Endodermal cell (in vitro differentiated cells): ENCODE measurements around the gene EIF2B4. TPM values are rescaled to one million over a fixed set of nuclear protein-coding genes. Genes with fewer than 3 reads are reported as not detected.

ENCODE experiments used
- DNase-seq: peaks from one replicate; pipeline ENCODE4 v3.0.0-alpha.2; 2017
- H3K27ac ChIP-seq: 2 replicates; pipeline ENCODE4 v1.5.1; 2013; ENCODE audit warnings: mild to moderate bottlenecking, low read depth, low read length, moderate library complexity
- H3K27me3 ChIP-seq: 2 replicates; pipeline ENCODE4 v1.6.1; 2013; ENCODE audit warnings: mild to moderate bottlenecking, low read length, moderate library complexity; ENCODE audit not compliant: insufficient read depth, control insufficient read depth, poor library complexity, severe bottlenecking
- H3K36me3 ChIP-seq: 2 replicates; pipeline ENCODE4 v1.7.0; 2013; ENCODE audit warnings: mild to moderate bottlenecking, low read length, moderate library complexity; ENCODE audit not compliant: control insufficient read depth, insufficient read depth
- H3K4me1 ChIP-seq: one replicate; pipeline ENCODE4 v1.7.0; 2013; ENCODE audit warnings: low read length; ENCODE audit not compliant: control insufficient read depth, insufficient read depth
- H3K4me3 ChIP-seq: 2 replicates; pipeline ENCODE4 v1.5.1; 2013; ENCODE audit warnings: mild to moderate bottlenecking, low read length, moderate library complexity
- H3K9ac ChIP-seq: 2 replicates; pipeline ENCODE4 v1.6.1; 2013; ENCODE audit warnings: mild to moderate bottlenecking, low read length, moderate library complexity; ENCODE audit not compliant: poor library complexity, severe bottlenecking; ENCODE audit errors: extremely low read depth
- H3K9me3 ChIP-seq: 2 replicates; pipeline ENCODE4 v1.6.1; 2013; ENCODE audit warnings: mild to moderate bottlenecking, low read length, moderate library complexity; ENCODE audit not compliant: control insufficient read depth
- H3K27ac Mint-ChIP-seq: 2 replicates; pipeline ENCODE4 v1.8.0; 2020; ENCODE audit warnings: mixed read lengths
- H3K27me3 Mint-ChIP-seq: 2 replicates; pipeline ENCODE4 v1.8.0; 2021; ENCODE audit warnings: mild to moderate bottlenecking, mixed read lengths; ENCODE audit not compliant: insufficient read depth
- H3K36me3 Mint-ChIP-seq: 2 replicates; pipeline ENCODE4 v1.8.0; 2020; ENCODE audit warnings: low read depth, mixed read lengths
- H3K4me1 Mint-ChIP-seq: 2 replicates; pipeline ENCODE4 v1.8.0; 2020; ENCODE audit warnings: mixed read lengths
- H3K4me3 Mint-ChIP-seq: 2 replicates; pipeline ENCODE4 v1.8.0; 2020; ENCODE audit warnings: mild to moderate bottlenecking, moderate library complexity, mixed read lengths
- H3K9me3 Mint-ChIP-seq: 2 replicates; pipeline ENCODE4 v1.8.0; 2020; ENCODE audit warnings: mild to moderate bottlenecking, mixed read lengths
- WGBS, 2 experiments: methylation state at CpG; one replicate each; pipeline versions ENCODE4 v1.1.5 to v1.1.7; 2013; ENCODE audit warnings: missing lambda C conversion rate in 2 of 2, mixed read lengths in 1 of 2; ENCODE audit not compliant: insufficient coverage in 1 of 2, insufficient read length in 1 of 2; 5-methylcytosine and 5-hydroxymethylcytosine counted together
- total RNA-seq, 2 donors: library from RNA; stranded (reverse); fragmentation: NEBNext Ultra II Directional in 1 of 2; extraction: Animal tissue kit (Norgen Biotek cat#: 25700) in 1 of 2; gene quantifications; 2 replicates in 1 of 2; 3 replicates in 1 of 2; pipeline ENCODE4 v1.2.1, GENCODE V29; 2021
- TF ChIP-seq, protein P1 (sequence below): fragments of 200-600 bp; sonication (generic); conservative IDR thresholded peaks from 2 replicates; pipeline ENCODE4 v1.5.0; 2021; ENCODE audit warnings: antibody characterized with exemption, mild to moderate bottlenecking

EIF2B4 gene
- total RNA-seq, 2 donors from 2014 or later: 56.7 to 58.6 TPM

DNA sequence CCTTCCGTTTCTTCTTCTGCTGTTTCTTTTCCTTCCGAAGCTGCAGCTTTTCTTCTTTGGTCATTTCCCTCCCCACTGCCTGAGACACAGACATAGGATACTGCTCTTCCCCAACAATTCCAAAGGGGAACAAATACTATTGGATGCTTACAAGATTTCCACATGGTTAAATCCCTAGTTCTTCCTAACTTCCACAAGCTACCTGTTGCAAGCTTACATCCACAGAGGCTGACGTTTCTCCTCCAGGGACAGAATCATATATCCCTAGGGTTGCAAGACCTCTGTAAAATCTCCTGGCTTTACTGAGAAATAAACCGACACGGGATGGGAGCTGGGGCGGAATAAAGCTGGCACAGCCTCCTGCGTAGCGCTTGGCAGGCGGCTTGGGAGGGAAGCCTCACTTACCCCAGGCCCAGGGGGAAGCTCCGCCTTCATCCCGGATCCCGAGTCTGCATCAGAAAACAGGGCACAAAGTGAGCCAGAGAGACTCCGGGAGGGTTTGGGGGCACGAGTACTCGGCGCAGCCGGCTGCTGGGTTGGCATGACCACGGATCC lies 590 bp downstream of the EIF2B4 start:
- WGBS, 2 experiments: 7 to 19% methylated on average over 8 to 18 of the region's 18 CpGs
- TF ChIP-seq, protein P1, sequence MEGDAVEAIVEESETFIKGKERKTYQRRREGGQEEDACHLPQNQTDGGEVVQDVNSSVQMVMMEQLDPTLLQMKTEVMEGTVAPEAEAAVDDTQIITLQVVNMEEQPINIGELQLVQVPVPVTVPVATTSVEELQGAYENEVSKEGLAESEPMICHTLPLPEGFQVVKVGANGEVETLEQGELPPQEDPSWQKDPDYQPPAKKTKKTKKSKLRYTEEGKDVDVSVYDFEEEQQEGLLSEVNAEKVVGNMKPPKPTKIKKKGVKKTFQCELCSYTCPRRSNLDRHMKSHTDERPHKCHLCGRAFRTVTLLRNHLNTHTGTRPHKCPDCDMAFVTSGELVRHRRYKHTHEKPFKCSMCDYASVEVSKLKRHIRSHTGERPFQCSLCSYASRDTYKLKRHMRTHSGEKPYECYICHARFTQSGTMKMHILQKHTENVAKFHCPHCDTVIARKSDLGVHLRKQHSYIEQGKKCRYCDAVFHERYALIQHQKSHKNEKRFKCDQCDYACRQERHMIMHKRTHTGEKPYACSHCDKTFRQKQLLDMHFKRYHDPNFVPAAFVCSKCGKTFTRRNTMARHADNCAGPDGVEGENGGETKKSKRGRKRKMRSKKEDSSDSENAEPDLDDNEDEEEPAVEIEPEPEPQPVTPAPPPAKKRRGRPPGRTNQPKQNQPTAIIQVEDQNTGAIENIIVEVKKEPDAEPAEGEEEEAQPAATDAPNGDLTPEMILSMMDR: no peak
- Histone ChIP-seq H3K4me3 (peak overlapping the region; percentile 98), H3K27ac (peak overlapping the region; percentile 69), H3K9ac (peak overlapping the region; percentile 85), H3K27me3 (no peaks in the 10 kb centered on the region), H3K36me3 (peaks cover 56% of the 10 kb centered on the region), H3K9me3 (no peaks in the 10 kb centered on the region), H3K4me1 (peaks cover 2% of the 10 kb centered on the region)
- peaks cover 26% of the 10 kb centered on the region for H3K4me1 Mint-ChIP-seq
- no peak for DNase-seq
- no peaks in the 10 kb centered on the region for H3K9me3 Mint-ChIP-seq
- H3K4me3 Mint-ChIP-seq: peak overlapping the region; percentile 92
- peaks cover 56% of the 10 kb centered on the region for H3K36me3 Mint-ChIP-seq
- no peaks in the 10 kb centered on the region for H3K27me3 Mint-ChIP-seq
- peak overlapping the region; percentile 97 for H3K27ac Mint-ChIP-seq

DNA sequence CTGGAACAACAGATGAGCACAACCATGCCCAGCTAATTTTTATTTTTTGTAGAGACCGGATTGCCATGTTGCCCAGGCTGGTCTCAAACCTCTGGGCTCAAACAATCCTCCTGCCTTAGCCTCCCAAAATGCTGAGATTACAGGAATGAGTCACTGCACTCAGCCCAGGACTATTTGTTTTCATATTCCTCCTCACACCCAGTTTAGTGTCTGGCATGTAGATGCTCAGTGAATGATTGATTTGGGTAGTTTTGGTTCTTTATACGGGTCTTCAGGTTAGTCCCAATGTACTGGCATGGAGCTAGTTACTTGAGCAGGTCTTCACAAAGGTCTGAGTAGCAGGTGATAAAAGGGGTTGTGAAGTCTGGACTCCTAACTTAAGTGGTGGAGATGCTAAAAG lies 6.2 kb downstream of the EIF2B4 start:
- no peak overlapping the region for H3K4me3 Mint-ChIP-seq
- 93% methylated on average over 2 of the region's 2 CpGs for WGBS, 2 experiments
- no peak for DNase-seq
- H3K4me3 ChIP-seq: no peak overlapping the region
- peaks cover 7% of the 10 kb centered on the region for H3K9me3 ChIP-seq
- no peak overlapping the region for H3K27ac ChIP-seq
- H3K4me1 Mint-ChIP-seq: peaks cover 3% of the 10 kb centered on the region
- TF ChIP-seq, protein P1: no peak
- no peaks in the 10 kb centered on the region for H3K4me1 ChIP-seq
- H3K27me3 ChIP-seq: no peaks in the 10 kb centered on the region
- H3K27ac Mint-ChIP-seq: no peak overlapping the region
- H3K36me3 ChIP-seq: peaks cover 43% of the 10 kb centered on the region
- H3K27me3 Mint-ChIP-seq: no peaks in the 10 kb centered on the region
- H3K36me3 Mint-ChIP-seq: peaks cover 51% of the 10 kb centered on the region
- H3K9ac ChIP-seq: no peak overlapping the region
- peaks cover 4% of the 10 kb centered on the region for H3K9me3 Mint-ChIP-seq

DNA sequence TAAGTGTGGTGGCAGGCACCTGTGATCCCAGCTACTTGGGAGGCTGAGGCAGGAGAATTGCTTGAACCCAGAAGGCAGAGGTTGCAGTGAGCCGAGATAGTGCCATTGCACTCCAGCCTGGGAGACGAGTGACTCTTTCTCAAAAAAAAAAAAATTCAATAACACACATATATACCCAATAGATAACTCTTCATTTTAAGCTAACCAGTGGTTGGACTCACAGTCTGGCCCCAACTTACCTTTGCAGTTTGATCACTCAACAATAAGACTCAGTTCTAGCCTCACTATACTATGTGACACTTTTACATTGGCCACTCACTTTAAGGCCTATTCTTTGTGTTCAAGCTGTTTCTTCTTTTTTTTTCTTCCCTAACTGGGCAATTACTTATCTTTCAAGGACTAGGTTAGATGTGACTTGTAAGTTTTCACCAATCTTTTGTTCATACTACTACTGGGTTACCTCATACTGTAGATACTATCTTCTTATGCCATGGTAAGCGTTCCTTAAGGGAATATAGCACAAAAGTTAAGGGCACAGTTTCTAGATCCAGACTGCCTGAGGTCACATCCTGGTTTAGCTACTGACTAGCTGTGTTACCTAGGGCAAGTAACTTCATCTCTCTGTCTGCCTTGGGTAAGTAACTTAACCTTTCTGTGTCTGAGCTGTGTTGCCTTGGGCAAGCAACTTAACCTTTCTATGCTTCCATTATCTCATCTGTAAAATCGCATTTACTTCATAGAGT lies 7.3 kb downstream of the EIF2B4 start:
- no peaks in the 10 kb centered on the region for H3K27me3 Mint-ChIP-seq
- peaks cover 51% of the 10 kb centered on the region for H3K36me3 Mint-ChIP-seq
- H3K27me3 ChIP-seq: no peaks in the 10 kb centered on the region
- H3K4me3 ChIP-seq: no peak overlapping the region
- peaks cover 2% of the 10 kb centered on the region for H3K4me1 Mint-ChIP-seq
- H3K4me3 Mint-ChIP-seq: no peak overlapping the region
- peaks cover 13% of the 10 kb centered on the region for H3K9me3 Mint-ChIP-seq
- H3K27ac Mint-ChIP-seq: no peak overlapping the region
- H3K9ac ChIP-seq: no peak overlapping the region
- no peak overlapping the region for H3K27ac ChIP-seq
- TF ChIP-seq, protein P1: no peak
- peaks cover 15% of the 10 kb centered on the region for H3K9me3 ChIP-seq
- WGBS, 2 experiments: 97 to 100% methylated on average over 2 to 4 of the region's 4 CpGs
- no peak for DNase-seq
- H3K4me1 ChIP-seq: no peaks in the 10 kb centered on the region
- H3K36me3 ChIP-seq: peaks cover 32% of the 10 kb centered on the region
